Small intestine (tissue), 7 donors: Measurements from ENCODE around the gene VEZF1. TPM values are rescaled to one million over a fixed set of nuclear protein-coding genes. Genes with fewer than 3 reads are reported as not detected.
"Not testable (repeated sequence)": the region's sequence is repeated elsewhere in the genome, so short reads cannot be mapped to it uniquely, and the experiment has no call there.

ENCODE experiments used
- DNase-seq, 2 donors: peaks; one replicate each; pipeline versions ENCODE4 v3.0.0 to v3.0.0-alpha.2; 2013
- FAIRE-seq: peaks from 2 replicates; lab custom pipeline; 2012; peaks lifted over from hg19 to GRCh38; lab: Jason Lieb, UNC
- H3K27ac ChIP-seq, 3 donors: one replicate each; pipeline ENCODE4 v1.5.1; 2013; ENCODE audit warnings: low read length in 2 of 3, mild to moderate bottlenecking in 2 of 3, control low read depth in 1 of 3, inconsistent platforms in 1 of 3, low read depth in 1 of 3, moderate library complexity in 1 of 3
- H3K27me3 ChIP-seq, 3 donors: one replicate each; pipeline ENCODE4 v1.6.1; 2013; ENCODE audit warnings: low read length in 3 of 3, inconsistent platforms in 1 of 3; ENCODE audit not compliant: control insufficient read depth in 3 of 3, insufficient read depth in 3 of 3
- H3K36me3 ChIP-seq, 3 donors: one replicate each; pipeline ENCODE4 v1.6.1; 2013; ENCODE audit warnings: low read length in 3 of 3, inconsistent platforms in 1 of 3, low read depth in 1 of 3, mild to moderate bottlenecking in 1 of 3, moderate library complexity in 1 of 3; ENCODE audit not compliant: control insufficient read depth in 3 of 3, insufficient read depth in 2 of 3
- H3K4me1 ChIP-seq, 3 donors: one replicate each; pipeline ENCODE4 v1.6.1; 2013; ENCODE audit warnings: low read length in 2 of 3, inconsistent platforms in 1 of 3, low read depth in 1 of 3, mild to moderate bottlenecking in 1 of 3, moderate library complexity in 1 of 3; ENCODE audit not compliant: control insufficient read depth in 3 of 3, insufficient read depth in 2 of 3
- H3K4me3 ChIP-seq, 3 donors: one replicate each; pipeline ENCODE4 v1.5.1; 2013; ENCODE audit warnings: low read length in 3 of 3, control low read depth in 1 of 3, inconsistent platforms in 1 of 3, low read depth in 1 of 3, mild to moderate bottlenecking in 1 of 3, moderate library complexity in 1 of 3
- H3K9me3 ChIP-seq, 2 donors: one replicate each; pipeline ENCODE4 v1.6.1; 2013; ENCODE audit warnings: low read depth in 1 of 2, low read length in 1 of 2; ENCODE audit not compliant: control insufficient read depth in 2 of 2, insufficient read depth in 1 of 2
- WGBS, 3 donors: extraction: QIAGEN DNeasy Blood & Tissue Kit; methylation state at CpG; one replicate each; pipeline ENCODE4 v1.1.7; 2013; 5-methylcytosine and 5-hydroxymethylcytosine counted together
- polyA plus RNA-seq, 4 donors: library from polyadenylated mRNA; stranded (reverse) in 3 of 4; unstranded in 1 of 4; fragments of 200-250 nt in 3 of 4; fragments of 120-200 nt in 1 of 4; gene quantifications; one replicate each; pipeline versions ENCODE4 v1.2.1 to v1.2.3, GENCODE V29; 2013
- donor health status: healthy with polysubstance abuse.
- donor health status: control.
- donor health status: control.
- donor health status: Bipolar disorder and iron deficiency.
- donor health status: healthy.

Gene VEZF1
- polyA plus RNA-seq, 4 donors: 11.4 to 42.8 (median 18.7) TPM

DNA sequence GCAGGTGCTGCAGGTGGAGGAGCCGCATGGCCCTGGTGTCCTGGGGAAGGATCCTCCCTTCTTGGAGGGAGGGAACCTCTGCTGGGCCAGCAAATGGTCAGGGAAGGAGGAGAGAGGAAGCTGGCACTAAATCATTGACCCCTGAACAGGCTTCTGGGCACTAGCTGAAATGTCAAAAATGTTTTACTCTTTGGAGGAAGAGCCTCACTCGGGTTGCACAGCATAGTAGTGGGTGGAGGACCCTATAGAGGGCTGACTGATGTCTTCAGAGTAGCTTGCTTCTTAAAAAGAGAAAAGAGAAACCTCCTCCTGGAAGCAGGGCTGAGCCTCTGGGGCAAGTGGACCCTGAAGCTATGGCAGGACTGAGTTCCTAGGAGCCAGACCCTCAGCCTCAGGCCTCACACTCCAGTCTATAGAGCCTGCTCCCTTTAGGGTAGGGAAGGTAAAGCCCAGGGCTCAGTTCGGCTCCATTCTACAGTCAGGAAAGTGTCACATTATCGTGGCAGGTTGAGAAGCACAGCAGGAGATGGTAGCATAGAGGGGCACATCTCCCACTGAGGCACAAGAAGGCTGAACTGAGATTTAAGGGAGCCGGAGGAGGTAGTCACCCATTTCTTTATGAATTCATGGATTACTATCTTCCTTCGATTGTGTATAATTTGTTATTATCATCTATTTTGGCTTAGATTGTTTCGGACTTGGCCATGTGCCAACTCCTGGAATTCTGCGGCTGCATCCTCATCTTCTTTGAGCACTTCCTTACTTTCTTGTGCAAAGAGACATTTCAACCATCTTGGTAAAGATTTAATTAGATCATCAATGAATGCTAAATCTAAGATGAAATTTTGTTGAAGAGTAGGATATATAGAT, 25.5 kb downstream of the VEZF1 start:
- H3K36me3 ChIP-seq: no peaks in the 10 kb centered on the region
- no peaks in the 10 kb centered on the region for H3K4me1 ChIP-seq
- no peaks in the 10 kb centered on the region for H3K27me3 ChIP-seq
- H3K27ac ChIP-seq: no peak overlapping the region
- no peaks in the 10 kb centered on the region for H3K9me3 ChIP-seq
- WGBS, 3 donors: 72 to 77% (median 73%) methylated on average over 8 of the region's 8 CpGs
- no peak for FAIRE-seq
- H3K4me3 ChIP-seq: no peak overlapping the region
- DNase-seq: no peak

DNA sequence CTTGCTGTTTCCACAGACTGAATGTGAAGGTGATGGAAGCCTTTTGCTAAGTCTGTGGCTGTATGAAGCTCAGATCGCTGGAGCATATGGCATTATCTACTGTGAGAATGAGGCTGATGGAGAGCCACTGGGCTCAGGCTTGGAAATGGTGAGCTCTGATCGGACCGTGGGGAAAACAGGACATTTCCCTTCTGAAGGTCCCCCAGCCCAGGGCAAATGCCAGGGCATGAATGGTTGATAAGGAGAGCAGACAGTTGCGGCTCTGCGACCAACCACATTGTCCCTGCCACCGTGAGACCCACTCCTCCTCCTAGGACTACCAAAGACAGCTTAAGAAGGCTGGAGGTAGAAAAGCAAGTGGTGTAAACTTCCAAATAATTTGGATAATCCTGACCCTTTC, 28.1 kb downstream of the VEZF1 start:
- WGBS, 3 donors: 90 to 92% (median 91%) methylated on average over 6 of the region's 6 CpGs
- no peak for DNase-seq
- Histone ChIP-seq H3K4me1 (peaks cover 0 to 13% (median 6%) of the 10 kb centered on the region in 3 donors), H3K27ac (no peak overlapping the region), H3K36me3 (no peaks in the 10 kb centered on the region), H3K27me3 (peaks cover 0 to 10% (median 0%) of the 10 kb centered on the region in 3 donors), H3K4me3 (no peak overlapping the region), H3K9me3 (no peaks in the 10 kb centered on the region)
- no peak for FAIRE-seq

DNA sequence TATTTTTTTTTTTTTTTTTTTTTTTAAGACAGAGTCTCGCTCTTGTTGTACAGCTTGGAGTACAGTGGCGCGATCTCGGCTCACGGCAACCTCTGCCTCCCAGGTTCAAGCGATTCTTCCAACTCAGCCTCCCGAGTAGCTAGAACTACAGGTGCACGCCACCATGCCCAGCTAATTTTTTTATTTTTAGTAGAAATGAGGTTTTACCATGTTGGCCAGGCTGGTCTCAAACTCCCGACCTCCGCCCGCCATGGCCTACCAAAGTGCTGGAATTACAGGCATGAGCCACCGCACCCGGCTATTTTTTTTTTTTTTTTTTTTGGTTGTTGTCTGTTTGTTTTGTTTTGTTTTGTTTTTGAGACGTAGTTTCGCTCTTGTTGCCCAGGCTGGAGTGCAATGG, 29.7 kb downstream of the VEZF1 start:
- not testable (repeated sequence) for H3K27ac ChIP-seq, H3K9me3 ChIP-seq, H3K4me3 ChIP-seq, FAIRE-seq, DNase-seq, H3K36me3 ChIP-seq
- peaks cover 0 to 15% (median 0%) of the 10 kb centered on the region in 3 donors for H3K27me3 ChIP-seq
- H3K4me1 ChIP-seq: peaks cover 0 to 13% (median 6%) of the 10 kb centered on the region in 3 donors
- 91 to 96% (median 96%) methylated on average over 11 to 15 of the region's 15 CpGs for WGBS, 3 donors

- Histone ChIP-seq H3K9me3 (no peaks in the 10 kb centered on the region), H3K4me1 (peaks cover 0 to 13% (median 6%) of the 10 kb centered on the region in 3 donors), H3K4me3 (no peak overlapping the region), H3K27ac (no peak overlapping the region), H3K27me3 (peaks cover 0 to 15% (median 0%) of the 10 kb centered on the region in 3 donors), H3K36me3 (peaks cover 0 to 3% (median 0%) of the 10 kb centered on the region in 3 donors)
- WGBS, 3 donors: 88 to 92% (median 91%) methylated on average over 3 of the region's 3 CpGs
- FAIRE-seq: no peak
- no peak for DNase-seq
These were observed 30.2 kb downstream of the VEZF1 start for GRCh38 chr17:57957886-57958285.

- peaks cover 0 to 15% (median 0%) of the 10 kb centered on the region in 3 donors for H3K27me3 ChIP-seq
- no peaks in the 10 kb centered on the region for H3K9me3 ChIP-seq
- DNase-seq (no peak), FAIRE-seq (no peak)
- H3K27ac ChIP-seq: no peak overlapping the region
- WGBS, 3 donors: 81 to 85% (median 82%) methylated on average over 8 of the region's 8 CpGs
- H3K36me3 ChIP-seq: peaks cover 0 to 3% (median 0%) of the 10 kb centered on the region in 3 donors
- H3K4me3 ChIP-seq: no peak overlapping the region
- peaks cover 0 to 19% (median 6%) of the 10 kb centered on the region in 3 donors for H3K4me1 ChIP-seq
These were observed 30.8 kb downstream of the VEZF1 start for GRCh38 chr17:57957120-57957850.

- DNase-seq: peak in 1 of 2 donors; percentile 64
- H3K27ac ChIP-seq: no peak overlapping the region
- 28 to 52% (median 38%) methylated on average over 13 of the region's 13 CpGs for WGBS, 3 donors
- peaks cover 0 to 3% (median 0%) of the 10 kb centered on the region in 3 donors for H3K36me3 ChIP-seq
- FAIRE-seq: no peak
- H3K9me3 ChIP-seq: no peaks in the 10 kb centered on the region
- no peak overlapping the region for H3K4me3 ChIP-seq
- peaks cover 0 to 19% (median 6%) of the 10 kb centered on the region in 3 donors for H3K4me1 ChIP-seq
- H3K27me3 ChIP-seq: peaks cover 0 to 15% (median 0%) of the 10 kb centered on the region in 3 donors
These were observed 31.5 kb downstream of the VEZF1 start for GRCh38 chr17:57956291-57957119.

DNA sequence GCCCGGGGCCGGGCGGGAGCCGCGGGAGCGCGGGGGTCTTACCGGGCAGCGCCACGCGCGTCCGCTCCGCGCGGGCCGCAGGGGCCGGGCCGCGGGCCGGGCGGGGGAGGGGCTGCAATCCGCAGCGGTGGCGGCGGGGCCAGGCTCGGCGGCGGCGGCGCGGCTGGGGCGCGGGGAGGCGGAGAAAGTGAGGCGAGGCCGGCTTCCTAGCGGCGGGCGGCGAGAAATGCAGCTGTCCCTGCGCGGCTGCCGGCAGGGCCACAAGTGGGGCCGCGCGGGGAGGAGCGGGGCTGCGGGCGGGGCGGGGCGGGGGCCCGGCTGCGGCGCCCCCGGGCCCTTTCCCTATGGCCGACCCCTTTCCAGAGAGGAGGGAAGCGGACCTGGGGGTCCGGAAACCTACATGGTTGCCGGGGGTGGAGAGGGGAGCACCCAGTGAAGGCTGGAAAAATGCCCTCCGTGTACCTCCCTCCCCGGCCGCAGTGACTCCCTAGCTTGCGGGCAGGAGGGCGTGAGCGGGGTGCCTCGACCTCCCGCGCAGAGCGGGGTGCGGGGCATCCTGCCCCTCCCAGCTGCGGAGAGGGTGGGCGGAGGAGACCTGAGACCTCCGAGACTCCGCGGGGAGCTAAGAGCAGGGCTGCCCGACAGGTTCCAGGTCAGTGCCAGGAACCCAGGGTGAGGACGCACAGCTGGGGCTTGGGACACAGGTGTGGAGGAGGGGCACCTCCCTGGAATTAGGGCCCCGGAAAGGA, 32.7 kb downstream of the VEZF1 start, which contains the start of gene CUEDC1:
Gene CUEDC1, minus strand, starts transcription at position 230 of the 749 bp plus-strand sequence. CDS start 69,848 bp downstream, outside the sequence.
- DNase-seq (peak; percentile 53 to 83), FAIRE-seq (no peak)
- peak within 1 kb of the TSS; percentile 30 to 82 (median 38) for H3K27ac ChIP-seq
- peaks cover 0 to 15% (median 0%) of the 10 kb centered on the region in 3 donors for H3K27me3 ChIP-seq
- no peaks in the 10 kb centered on the region for H3K9me3 ChIP-seq
- H3K4me3 ChIP-seq: peak within 1 kb of the TSS; percentile 53 to 74 (median 67)
- 0 to 1% (median 1%) methylated on average over 18 to 79 of the region's 79 CpGs for WGBS, 3 donors
- peaks cover 2 to 19% (median 6%) of the 10 kb centered on the region in 3 donors for H3K4me1 ChIP-seq
- peaks cover 0 to 3% (median 0%) of the 10 kb centered on the region in 3 donors for H3K36me3 ChIP-seq
